T1000 (cell line): ENCODE data around the gene SLC35A2.

Experiments
- DNase-seq: peaks from one replicate; lab custom pipeline; 2025; ENCODE audit warnings: mixed read lengths; lab: John Stamatoyannopoulos, UW

SLC35A2 gene

DNA sequence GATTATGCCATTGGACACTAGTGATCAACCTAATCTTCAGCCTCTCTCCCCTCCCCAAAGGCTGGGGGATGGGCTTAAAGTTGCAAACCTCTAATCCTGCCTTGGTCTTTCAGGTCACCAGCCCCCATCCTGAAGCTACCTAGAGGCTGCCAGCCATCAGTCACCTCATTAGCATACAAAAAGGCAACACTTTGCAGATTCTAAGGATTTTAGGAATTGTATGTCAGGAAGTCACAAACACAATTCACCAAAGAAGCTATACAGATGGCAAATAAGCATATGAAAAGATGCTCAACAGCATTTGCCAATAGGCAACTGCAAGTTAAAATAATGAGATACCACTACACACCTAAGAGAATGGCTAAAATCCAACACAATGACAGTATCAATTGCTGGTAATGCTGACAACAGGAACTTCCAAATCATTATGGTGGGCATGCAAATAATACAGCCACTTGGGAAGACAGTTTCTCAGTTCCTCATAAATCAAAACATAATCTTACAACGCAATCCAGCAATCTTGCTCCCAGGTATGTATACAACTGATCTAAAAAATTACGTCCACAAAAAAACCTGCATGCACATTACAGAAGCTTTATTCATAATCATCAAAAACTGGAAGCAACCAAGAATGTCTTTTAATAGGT, 16.4 kb upstream of the SLC35A2 start:
- no peak for DNase-seq

- DNase-seq: no peak
Measured at GRCh38 chrX:48927123-48927522, 15.7 kb upstream of the SLC35A2 start.

DNA sequence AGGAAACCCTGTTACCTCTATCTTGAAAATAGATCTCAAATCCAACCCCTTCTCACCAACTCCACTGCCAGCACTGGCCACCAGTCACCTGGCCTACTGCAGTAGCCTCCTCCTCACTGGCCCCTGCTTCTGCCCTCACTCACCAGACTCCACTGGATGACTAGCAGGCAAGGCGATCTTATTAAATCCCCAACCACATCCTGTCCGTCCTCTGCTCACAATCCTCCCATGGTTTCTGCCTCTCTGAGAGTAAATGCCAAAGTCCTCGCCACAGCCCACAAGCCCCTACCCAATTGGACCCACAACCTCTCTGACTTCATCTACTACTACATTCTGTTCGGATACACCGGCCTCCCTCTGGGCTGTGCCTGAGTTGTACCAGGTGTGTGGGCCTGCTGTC, 12.8 kb upstream of the SLC35A2 start:
- DNase-seq: no peak

DNA sequence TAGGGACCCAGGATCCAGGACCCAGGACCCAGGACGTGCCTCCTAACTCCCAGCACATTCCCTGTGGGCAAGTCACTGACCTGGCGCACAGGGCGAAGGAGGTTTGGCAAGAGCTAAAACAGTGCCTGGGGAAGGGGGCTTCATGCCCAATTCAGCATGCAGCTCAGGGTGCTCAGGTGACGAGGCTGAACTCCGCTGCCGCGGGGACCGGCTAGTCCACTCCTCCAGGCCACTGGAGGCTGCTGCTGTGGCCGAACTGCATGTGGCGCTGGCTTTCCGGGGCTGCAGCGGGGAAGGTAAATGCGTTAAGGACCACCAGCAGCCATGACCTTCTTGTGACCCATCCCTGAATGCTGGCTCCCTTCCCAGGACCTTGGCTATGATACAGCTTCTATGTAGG, 12.3 kb upstream of the SLC35A2 start:
- DNase-seq: no peak

- no peak for DNase-seq
Measured at GRCh38 chrX:48920718-48921104, 9.3 kb upstream of the SLC35A2 start.

DNA sequence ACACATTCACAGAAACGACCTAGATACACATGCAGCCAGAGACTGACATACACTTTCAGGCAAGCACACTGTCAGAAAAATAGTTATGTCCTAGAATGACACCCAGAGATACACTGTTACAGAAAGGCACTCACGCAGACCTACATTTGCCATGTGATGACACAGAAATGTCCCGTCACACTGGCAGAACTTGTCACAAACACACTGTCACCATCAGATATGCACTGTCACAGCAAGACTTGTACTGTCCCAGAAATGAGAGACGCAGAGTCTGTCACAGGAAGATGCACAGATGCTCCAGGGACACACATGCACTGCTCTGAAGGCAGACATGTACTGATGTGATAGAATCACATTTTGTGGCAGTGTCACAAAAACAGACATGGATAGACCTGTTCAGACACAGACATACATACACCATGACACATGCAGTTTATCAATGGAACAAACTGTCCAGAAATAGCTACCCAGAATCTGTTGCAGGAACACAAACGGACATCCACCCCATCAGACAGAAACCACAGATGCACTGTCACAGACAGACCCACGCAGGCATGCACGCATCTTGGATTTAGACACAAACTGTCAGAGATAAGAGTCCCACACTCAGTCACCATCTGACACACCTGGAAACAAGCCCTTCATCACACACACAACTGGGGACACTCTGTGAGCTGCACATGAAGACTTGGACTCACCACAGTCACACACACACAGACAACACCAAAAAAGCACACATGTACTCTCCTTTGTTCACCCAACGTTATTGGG, 8.7 kb upstream of the SLC35A2 start:
- DNase-seq: no peak

DNA sequence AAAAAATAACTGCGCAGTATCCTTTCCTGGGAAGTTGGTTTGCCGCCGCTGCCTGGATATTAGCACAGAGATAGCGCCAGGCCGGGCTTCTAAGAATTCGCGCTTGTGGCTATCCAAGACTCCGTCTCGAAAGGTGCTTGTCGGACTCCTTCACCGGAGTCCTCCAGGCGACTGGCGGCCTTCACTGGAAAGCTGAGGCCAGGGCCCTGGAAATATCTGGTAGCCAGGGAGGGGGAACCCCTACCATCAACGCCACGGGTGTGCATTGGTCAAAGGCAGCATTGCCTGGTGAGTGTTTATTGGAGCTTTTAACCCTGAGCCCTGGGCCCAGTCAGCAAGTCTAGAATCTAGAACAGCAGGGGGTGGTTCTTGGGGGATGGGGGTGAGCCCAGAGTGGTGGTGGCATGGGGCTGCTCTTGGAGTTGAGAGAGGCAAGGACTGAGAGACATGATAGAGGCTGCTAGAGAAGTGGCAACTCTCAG, 8.0 kb upstream of the SLC35A2 start:
- no peak for DNase-seq

GRCh38 chrX:48918643-48919340, 7.3 kb upstream of the SLC35A2 start, which contains the start of gene PIM2:
Gene PIM2 (minus strand): TSS chrX:48919024. CDS start chrX:48918834, 190 bp downstream.
- peak; percentile 91 for DNase-seq

DNA sequence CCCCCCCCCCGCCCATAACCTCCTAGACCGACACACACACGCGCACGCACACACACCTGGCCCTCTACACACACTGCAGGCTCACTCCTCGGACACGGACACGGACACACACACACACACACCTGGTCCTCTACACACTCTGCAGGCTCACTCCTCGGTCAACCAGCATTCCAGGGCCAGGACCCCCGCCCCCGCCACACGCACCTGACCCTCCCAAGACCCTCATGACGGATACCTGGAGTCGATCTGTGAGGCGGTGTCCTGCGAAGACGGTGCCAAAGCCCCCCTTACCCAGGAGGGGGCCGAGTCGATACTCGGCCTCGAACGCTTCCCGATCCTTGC, 6.8 kb upstream of the SLC35A2 start:
- no peak for DNase-seq

DNA sequence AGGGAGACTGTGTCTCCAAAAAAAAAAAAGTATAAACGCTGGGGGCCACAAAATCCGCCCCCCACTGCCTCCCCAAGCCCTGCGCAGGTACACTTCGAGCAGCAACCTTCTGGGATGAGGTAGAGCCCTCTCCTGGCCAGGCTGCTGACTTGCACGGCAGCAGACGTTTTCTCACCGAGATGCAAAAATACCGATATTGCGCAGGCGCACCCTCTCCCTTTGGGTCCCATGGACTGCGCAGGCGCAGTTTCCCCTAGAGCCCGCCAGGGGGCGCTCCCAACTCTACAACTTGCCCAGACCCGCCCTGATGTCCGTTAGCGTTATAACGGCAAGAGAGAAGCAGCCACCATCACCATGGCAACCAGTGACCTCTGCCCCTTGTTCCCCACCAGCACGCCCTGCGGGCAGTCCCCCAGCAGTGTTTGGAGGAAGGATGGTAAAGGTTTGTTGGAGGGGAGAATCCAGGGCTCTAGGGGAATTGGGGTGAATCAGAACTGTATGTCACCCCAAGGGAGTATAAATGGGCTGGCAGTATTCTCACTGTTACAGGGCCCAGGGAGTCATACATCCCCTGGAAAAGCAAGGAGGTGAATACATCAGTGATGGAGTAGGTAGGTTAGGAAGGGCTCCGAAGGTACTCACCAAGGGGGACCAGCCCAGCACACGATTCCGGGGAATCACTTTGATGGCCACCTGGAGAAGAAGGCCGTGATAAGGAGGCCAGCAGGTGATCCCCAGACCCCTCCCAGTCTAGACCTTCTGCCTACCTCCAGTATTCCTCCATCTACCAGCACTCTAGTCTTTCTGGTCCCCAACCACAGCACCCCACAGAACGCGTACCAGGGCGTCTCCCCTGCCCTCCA, 5.9 kb upstream of the SLC35A2 start:
- peak; percentile 94 for DNase-seq

DNA sequence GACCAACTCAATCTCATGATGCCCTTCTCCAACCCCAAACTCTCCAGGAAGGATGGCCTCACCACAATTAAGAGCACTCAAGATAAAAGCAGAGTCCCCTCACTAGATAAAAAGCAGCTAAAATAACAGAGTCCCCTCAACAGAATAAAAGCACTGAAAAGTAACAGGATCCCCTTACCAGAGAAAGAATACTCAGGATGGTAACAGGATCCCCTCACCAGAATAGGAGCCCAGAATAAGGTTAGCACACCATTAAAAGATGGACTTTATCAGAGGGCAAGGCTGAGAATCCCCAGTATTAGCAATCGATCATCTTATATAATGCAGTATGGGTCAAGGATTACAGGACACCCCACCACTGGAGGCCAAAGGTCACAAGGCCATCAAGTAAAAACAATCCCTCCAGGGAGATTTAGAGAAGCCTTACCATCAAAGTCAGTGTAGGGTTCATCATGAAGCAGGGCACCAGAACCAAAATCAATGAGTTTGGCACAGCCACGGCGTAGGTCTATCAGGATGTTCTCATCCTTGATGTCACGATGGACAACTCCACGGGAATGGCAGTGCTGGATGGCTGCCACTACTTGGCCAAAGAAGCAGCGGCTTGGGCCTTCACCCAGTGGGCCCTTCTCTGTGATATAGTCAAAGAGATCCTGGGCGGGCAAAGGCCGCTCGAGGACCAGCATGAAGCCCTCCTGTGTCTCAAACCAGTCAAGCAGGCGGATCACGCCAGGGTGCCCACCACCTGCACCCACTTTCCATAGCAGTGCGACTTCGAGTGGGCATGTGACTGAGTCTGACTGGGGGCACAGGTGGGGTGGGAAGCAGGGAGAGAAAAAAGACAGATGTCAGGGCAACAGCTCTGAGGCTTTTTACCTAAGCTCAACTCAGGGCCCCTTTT, 3.4 kb upstream of the SLC35A2 start:
- no peak for DNase-seq

- DNase-seq: no peak
Measured at GRCh38 chrX:48913605-48914366, 2.3 kb upstream of the SLC35A2 start.

- no peak for DNase-seq
Measured at GRCh38 chrX:48910926-48911411, 477 bp downstream of the SLC35A2 start.

- DNase-seq: no peak
Measured at GRCh38 chrX:48909703-48910294, 1.6 kb downstream of the SLC35A2 start.

GRCh38 chrX:48908600-48908999, 2.8 kb downstream of the SLC35A2 start:
- no peak for DNase-seq

- DNase-seq: no peak
Measured at GRCh38 chrX:48905090-48905790, 6.2 kb downstream of the SLC35A2 start.

GRCh38 chrX:48904626-48905025, 6.8 kb downstream of the SLC35A2 start:
- DNase-seq: no peak

GRCh38 chrX:48904180-48904579, 7.3 kb downstream of the SLC35A2 start:
- DNase-seq: no peak

GRCh38 chrX:48903290-48903689, 8.2 kb downstream of the SLC35A2 start:
- no peak for DNase-seq
